ENCODE results near the gene PLEKHM2.
A peak's percentile ranks its signal among the peaks of the same experiment; 100 is the strongest.

The PLEKHM2 gene

GRCh38 chr1:15748264-15748663 lies 64.1 kb downstream of the PLEKHM2 start:
- ChIA-PET POLR2A (ENCODE audit: low non-redundant PET) (no interaction called here), CTCF (interaction anchor here (0.9 kb wide), 1 partner anchor 43 kb away, joined by 3 read pairs; no protein-coding TSS in a partner anchor)
- no peak for DNase-seq (ENCODE audit: low spot score)
- TF ChIP-seq CTCF (conservative IDR thresholded peaks at IDR 0.05; ENCODE audit: low read depth) = no peak
- peak overlapping the region; percentile 87 for H3K27ac ChIP-seq

DNA sequence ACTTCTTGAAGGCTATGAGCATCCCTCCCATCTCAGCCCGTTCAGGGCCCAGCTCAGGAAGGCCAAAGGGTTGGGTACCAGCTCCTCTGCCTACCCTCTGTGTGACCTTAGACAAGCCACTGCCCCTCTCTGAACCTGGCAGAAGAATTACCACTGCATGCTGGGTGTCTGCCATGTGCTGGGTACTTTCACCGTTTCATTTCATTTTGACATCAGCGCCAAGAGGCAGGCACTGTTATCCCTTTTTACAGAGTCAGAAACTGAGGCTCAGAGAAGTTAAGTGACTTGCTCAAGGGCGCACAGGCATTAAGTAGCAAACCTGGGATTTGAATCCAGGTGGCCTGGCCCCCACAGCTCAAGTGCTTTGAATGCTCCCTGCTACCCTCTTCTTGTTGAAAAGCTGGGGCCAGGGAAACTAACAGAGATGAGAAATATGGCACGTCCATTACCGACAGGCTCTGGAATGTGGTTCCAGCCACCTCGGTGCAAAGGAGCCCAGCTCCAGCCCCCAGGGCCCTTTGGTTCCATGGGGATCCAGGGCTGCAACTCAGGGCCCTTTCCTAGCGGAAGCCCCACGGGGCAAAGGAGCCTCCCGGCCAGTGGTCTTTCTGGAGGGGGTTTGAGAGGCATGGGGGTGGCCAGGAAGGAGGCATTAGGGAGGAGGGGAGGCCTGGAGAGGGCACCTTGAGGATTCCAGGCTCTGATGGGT lies 64.7 kb downstream of the PLEKHM2 start:
- ChIA-PET POLR2A (ENCODE audit: low non-redundant PET) (no interaction called here), CTCF (interaction anchor here (0.9 kb wide), 1 partner anchor 43 kb away, joined by 3 read pairs; no protein-coding TSS in a partner anchor)
- peak overlapping the region; percentile 87 for H3K27ac ChIP-seq
- DNase-seq (ENCODE audit: low spot score) = no peak
- TF ChIP-seq CTCF (conservative IDR thresholded peaks at IDR 0.05; ENCODE audit: low read depth) = no peak

GRCh38 chr1:15749399-15750291 lies 65.5 kb downstream of the PLEKHM2 start:
- ChIA-PET POLR2A (ENCODE audit: low non-redundant PET) (interaction anchor here (0.8 kb wide), 1 partner anchor 48 kb away, joined by 3 read pairs; no protein-coding TSS in a partner anchor), CTCF (interaction anchor here (0.9 kb wide), 1 partner anchor 8 kb away, joined by 3 read pairs; no protein-coding TSS in a partner anchor)
- no peak for TF ChIP-seq CTCF (conservative IDR thresholded peaks at IDR 0.05; ENCODE audit: low read depth)
- peak; percentile 41 for DNase-seq (ENCODE audit: low spot score)
- H3K27ac ChIP-seq = peak overlapping the region; percentile 87

GRCh38 chr1:15750924-15751323 lies 66.8 kb downstream of the PLEKHM2 start:
- TF ChIP-seq CTCF (conservative IDR thresholded peaks at IDR 0.05; ENCODE audit: low read depth) = no peak
- POLR2A ChIA-PET (ENCODE audit: low non-redundant PET) = no interaction called here
- H3K27ac ChIP-seq = peak overlapping the region; percentile 47; the same call in 1 of the 2 replicates
- DNase-seq (ENCODE audit: low spot score) = no peak
- CTCF ChIA-PET = no interaction called here

DNA sequence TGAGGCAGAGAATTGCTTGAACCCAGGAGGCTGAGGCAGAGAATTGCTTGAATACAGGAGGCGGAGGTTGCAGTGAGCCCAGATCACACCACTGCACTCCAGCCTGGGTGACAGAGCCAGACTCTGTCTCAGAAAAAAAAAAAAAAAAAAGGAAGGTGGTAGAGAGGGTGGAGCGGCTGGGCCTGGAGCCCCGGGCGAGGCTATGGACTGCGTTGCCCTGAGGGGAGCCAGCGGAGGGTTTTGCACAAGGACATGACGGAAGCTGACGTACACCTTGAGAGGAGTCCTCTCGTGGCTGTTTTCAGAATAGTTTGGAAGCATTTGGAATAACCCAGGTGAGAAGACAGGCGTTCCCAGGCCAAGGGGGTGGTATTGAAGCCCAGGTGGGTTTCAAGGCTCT lies 67.6 kb downstream of the PLEKHM2 start:
- peak overlapping the region; percentile 47; the same call in 1 of the 2 replicates for H3K27ac ChIP-seq
- CTCF ChIA-PET = no interaction called here
- DNase-seq (ENCODE audit: low spot score) = no peak
- POLR2A ChIA-PET (ENCODE audit: low non-redundant PET) = no interaction called here
- TF ChIP-seq CTCF (conservative IDR thresholded peaks at IDR 0.05; ENCODE audit: low read depth) = no peak

GRCh38 chr1:15753776-15754175 lies 69.7 kb downstream of the PLEKHM2 start:
- no peak for TF ChIP-seq CTCF (conservative IDR thresholded peaks at IDR 0.05; ENCODE audit: low read depth)
- H3K27ac ChIP-seq = peak overlapping the region; percentile 47
- POLR2A ChIA-PET (ENCODE audit: low non-redundant PET) = no interaction called here
- CTCF ChIA-PET = no interaction called here
- no peak for DNase-seq (ENCODE audit: low spot score)
